A204.1 (cell line): ENCODE results near the gene GSK3A.

Source experiments
- FAIRE-seq: peaks from 2 replicates; lab custom pipeline; 2012; peaks lifted over from hg19 to GRCh38; lab: Jason Lieb, UNC

GSK3A gene

DNA sequence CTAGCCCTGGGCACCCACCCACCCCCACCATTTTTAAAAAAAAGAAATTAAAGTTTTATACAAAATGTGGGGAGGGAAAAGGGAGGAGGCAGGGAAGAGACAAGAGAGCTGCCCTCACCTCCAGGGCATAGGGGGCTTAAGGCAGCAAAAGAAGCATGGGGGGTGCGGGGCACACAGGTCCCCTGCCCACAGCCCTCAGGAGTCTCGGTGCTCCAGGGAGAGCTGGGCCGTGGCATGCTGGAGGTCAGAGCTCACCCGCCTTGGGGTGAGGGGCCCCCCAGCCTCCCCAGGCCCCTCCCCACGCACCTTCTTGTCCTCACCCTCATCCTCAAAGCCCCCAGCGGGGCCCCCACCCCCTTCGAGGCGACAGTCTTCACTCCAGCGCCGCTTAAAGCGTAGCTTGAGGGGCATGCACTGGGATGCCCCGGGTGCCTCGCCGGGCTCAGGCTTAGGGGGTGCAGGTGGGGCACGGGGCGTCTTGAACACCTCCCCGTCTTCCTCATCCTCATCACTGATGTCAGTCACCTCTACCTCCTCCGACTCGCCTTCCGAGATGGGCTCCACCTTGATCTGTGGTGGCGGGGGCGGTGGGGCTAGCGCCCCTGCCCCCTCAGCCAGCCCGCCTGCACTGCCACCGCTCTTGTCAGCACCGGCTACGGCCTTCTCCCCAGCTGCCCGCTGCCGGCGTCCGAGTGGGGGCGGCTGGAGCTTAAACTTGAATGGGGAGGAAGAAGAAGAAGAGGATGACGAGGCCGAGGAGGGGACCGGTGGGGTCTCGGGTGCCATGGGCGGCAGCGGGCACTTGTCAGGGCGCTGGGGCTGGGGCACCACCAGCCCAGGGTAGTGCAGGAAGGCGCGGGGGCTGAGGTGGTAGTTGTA lies 6.1 kb upstream of the GSK3A start:
- FAIRE-seq, result no peak

DNA sequence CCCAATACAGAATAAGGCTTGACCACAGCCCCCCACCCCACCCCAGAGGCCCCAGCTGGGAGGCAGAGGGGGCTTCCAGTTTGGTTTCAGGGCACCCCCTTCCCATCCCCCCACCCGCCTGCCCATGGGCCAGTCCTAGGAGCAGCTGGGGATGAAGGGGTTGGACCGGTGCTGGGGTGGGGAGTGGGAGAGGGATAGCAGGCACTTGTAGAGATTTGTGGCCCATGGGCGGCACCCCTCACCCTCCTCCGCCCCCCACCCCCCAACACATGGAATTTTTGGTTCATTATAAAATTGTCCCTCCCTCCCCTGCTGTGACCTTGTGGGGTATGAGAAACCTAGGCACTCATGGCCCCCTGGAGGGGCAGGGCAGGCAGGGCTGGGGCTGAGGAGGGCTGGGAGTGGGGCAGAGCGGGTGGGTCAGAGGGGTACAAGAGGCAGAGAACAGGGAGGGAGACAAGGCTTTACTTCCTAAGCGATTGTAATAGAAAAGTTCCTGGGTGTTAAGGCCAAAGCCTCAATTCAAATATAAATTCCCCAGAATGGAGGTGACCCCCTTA lies 5.3 kb upstream of the GSK3A start:
- FAIRE-seq, result no peak

DNA sequence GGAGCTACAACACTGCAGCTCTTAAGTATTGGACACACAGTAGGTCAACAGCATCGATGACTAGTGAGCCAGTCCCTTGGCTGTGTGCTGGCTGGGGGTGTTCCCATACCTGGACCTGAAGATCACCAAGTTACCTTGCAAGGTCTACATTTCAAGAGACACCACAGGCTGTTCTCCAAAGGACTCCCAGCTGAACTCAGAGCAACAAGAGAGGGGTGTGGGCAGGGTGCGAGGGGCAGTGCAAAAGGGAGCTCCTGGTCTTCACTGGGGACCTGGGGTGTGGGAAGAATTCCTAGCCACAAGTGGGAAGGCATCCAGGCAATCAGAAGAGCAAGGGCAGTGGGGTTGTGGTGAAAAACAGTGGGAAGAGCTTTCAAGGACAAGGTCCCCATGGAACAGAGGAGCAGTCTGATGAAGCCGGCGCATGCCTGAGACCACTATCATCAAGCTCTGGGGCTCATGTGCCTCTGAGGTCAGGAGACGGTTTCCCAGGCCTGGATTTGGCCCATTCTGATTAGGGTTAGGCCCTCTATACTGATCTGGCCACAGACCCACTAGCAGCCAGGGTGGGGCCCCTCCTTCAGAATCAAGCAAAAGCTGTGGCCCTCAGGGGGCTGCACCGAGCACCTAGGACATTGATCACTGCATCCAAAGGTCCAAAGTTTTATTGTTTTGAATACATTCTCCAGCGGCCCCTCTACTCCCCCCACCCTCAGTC lies 4.7 kb upstream of the GSK3A start:
- FAIRE-seq, result no peak

GRCh38 chr19:42246143-42246921 lies 3.9 kb upstream of the GSK3A start:
- FAIRE-seq, result no peak

- FAIRE-seq, result no peak
Measured at GRCh38 chr19:42245231-42245630, 2.8 kb upstream of the GSK3A start.

- peak; percentile 93 for FAIRE-seq
Measured at GRCh38 chr19:42244347-42245220, 2.2 kb upstream of the GSK3A start.

DNA sequence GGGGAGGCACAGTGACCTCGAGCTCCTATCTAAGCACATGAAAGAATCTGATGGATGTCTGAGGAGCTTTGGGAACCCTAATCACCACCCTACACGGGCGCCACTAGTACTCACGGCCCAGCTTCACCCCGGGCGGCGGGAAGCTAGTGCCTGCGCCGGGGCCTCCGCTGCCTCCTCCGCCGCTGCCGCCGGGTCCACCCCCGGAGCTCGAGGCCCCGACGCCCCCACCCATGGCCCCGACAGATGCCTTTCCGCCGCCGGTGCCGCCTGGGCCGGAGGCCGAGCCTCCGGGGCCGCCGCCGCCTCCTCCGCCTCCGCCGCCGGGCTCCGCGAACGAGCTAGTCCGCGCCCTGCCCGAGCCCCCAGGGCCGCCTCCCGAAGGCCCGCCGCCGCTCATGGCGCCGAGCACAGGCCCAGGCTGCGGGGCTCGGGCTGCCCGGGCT lies 312 bp downstream of the GSK3A start:
- no peak for FAIRE-seq

- no peak for FAIRE-seq
Measured at GRCh38 chr19:42241279-42241678, 1.1 kb downstream of the GSK3A start.

GRCh38 chr19:42239544-42240220 lies 2.7 kb downstream of the GSK3A start:
- FAIRE-seq, result no peak

GRCh38 chr19:42235181-42235580 lies 7.2 kb downstream of the GSK3A start:
- no peak for FAIRE-seq

- no peak for FAIRE-seq
Measured at GRCh38 chr19:42234364-42234763, 8.0 kb downstream of the GSK3A start.

GRCh38 chr19:42233678-42234292 lies 8.6 kb downstream of the GSK3A start:
- FAIRE-seq, result no peak

DNA sequence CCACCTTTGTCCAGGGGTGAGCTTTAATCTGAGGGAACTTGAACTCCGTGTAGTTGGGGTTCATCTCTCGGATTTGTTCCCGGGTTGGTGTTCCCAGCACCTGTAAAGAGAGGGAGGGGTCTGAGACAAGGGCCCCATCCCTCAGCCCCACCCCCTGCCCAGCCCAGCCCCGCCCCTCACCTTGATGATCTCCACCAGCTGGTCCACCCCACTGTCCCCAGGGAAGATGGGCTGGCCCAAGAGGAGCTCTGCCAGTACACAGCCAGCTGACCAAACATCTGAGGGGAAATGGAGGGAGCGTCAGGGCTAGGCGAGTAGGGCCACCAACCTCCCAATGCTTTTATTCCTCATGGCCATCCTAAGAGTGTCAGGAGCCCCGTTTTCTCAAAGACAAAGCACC lies 9.3 kb downstream of the GSK3A start:
- no peak for FAIRE-seq

- FAIRE-seq, result no peak
Measured at GRCh38 chr19:42232435-42232834, 10.0 kb downstream of the GSK3A start.

- no peak for FAIRE-seq
Measured at GRCh38 chr19:42230571-42230970, 11.8 kb downstream of the GSK3A start.

GRCh38 chr19:42229855-42230351 lies 12.5 kb downstream of the GSK3A start:
- no peak for FAIRE-seq

DNA sequence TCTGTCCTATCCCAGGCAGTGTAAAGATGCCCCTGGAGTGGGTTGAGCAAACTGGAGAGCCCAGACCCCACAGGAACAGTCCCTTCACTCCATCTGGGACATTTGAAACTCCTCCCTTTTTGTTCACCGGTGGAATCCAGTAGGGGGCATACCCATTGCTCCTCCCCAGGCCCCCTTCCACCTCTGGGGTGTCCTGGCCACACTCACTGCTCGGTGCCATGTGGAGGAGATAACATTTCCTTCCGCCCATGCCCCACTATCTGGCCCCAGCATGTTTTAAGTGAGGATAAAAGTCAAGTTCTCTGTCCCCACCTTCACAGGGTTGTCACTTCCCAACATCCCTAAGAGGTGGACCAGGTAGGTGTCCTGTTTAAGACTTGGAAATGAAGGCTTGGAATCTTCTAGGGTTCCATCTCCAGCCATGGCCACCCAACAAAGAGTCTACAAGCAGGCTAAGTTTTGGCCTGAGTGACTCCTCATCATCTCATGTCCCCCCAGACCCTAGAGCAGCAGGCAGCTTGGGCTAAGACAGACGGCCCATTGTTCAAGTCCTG lies 13.0 kb downstream of the GSK3A start:
- no peak for FAIRE-seq

- FAIRE-seq, result no peak
Measured at GRCh38 chr19:42228641-42229040, 13.8 kb downstream of the GSK3A start.

GRCh38 chr19:42226886-42227285 lies 15.5 kb downstream of the GSK3A start:
- FAIRE-seq, result no peak
